GM12891 (cell line): ENCODE results near the gene PLXNC1.

Source experiments
- DNase-seq: peaks from one replicate; pipeline ENCODE4 v3.0.0; 2011; ENCODE audit warnings: low spot score; ENCODE audit not compliant: insufficient read length
- FAIRE-seq: peaks from 2 replicates; lab custom pipeline; 2011; peaks lifted over from hg19 to GRCh38; lab: Jason Lieb, UNC
- PAX5 ChIP-seq: IDR thresholded peaks from 2 replicates; pipeline ENCODE4 v1.6.1; 2011; ENCODE audit warnings: low read length, moderate library complexity, mild to moderate bottlenecking; ENCODE audit not compliant: insufficient read depth, severe bottlenecking
- POLR2A ChIP-seq: IDR thresholded peaks from 2 replicates; pipeline ENCODE4 v1.6.1; 2011; ENCODE audit warnings: low read depth, low read length, control low read depth
- POLR2AphosphoS5 ChIP-seq: IDR thresholded peaks from 2 replicates; pipeline ENCODE4 v1.6.1; 2011; ENCODE audit warnings: low read depth, low read length, control low read depth
- POU2F2 ChIP-seq: IDR thresholded peaks from 2 replicates; pipeline ENCODE4 v1.6.1; 2011; ENCODE audit warnings: low read depth, mild to moderate bottlenecking, control low read depth, low read length, moderate library complexity
- SPI1 ChIP-seq: IDR thresholded peaks from 2 replicates; pipeline ENCODE4 v1.6.1; 2011; ENCODE audit warnings: low read depth, low read length, control low read depth
- TAF1 ChIP-seq: IDR thresholded peaks from 2 replicates; pipeline ENCODE4 v1.6.1; 2011; ENCODE audit warnings: low read depth, low read length, control low read depth

Gene PLXNC1

DNA sequence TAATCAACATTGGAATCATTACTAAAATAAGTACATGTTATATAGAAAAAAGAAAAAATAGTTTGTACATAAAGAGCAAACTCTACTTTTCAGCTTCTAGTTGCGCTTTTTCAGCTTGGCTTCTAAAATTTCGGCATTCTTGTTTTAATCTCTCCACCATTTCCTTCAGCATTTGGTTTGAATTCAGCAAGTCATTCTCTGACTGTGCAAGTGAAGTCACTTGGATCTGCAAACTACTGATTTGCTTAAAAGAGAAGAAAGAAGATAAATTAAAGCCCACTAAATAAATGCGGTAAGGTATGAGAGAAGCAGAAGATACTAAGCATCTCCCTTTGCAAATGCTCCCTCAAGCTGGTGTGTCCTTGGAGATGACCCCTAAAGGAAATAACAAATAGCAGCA lies 185.0 kb downstream of the PLXNC1 start:
- FAIRE-seq (no peak), DNase-seq (no peak)
- no peak for TF ChIP-seq TAF1
- TF ChIP-seq POLR2AphosphoS5: no peak
- TF ChIP-seq PAX5: no peak
- no peak for TF ChIP-seq SPI1
- TF ChIP-seq POLR2A: no peak
- TF ChIP-seq POU2F2: no peak

DNA sequence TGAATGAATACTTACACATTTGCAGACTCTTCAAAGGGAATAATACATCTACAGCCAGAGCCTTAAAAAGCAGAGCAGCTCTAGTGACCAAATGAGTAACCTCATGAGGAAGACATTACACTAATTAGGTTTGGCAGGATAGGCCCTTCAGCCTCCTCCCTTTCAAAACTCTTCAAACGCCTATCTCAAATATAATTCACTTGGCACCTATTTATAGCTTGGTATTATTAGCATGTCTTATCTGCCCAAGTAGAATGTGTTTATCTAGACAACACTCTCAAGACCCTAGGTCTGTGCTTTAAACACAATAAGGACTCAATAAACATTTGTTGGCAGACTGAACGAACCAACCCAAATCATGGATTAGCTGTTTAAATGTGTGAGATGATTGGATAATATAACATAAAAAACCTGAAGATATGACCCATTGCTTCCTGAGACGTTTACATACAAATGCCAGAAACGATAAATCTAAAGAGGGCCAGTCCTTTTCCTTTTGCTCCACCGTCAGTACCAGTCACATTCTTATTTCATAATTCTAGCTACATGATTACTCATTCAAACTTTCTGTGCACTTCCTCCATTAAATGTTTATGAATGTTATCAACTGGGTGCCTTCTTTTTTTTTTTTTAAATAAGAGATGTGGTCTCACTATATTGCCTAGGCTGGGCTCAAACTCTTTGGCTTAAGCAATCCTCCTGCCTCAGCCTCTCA lies 188.0 kb downstream of the PLXNC1 start:
- peak; percentile 26 for FAIRE-seq
- TF ChIP-seq POLR2A (no peak), POU2F2 (no peak), POLR2AphosphoS5 (no peak), SPI1 (no peak), TAF1 (no peak), PAX5 (no peak)
- DNase-seq: no peak

- TF ChIP-seq SPI1: no peak
- TF ChIP-seq POLR2A: no peak
- TF ChIP-seq POU2F2: no peak
- no peak for TF ChIP-seq PAX5
- TF ChIP-seq POLR2AphosphoS5: no peak
- TF ChIP-seq TAF1: no peak
- no peak for DNase-seq
Measured at GRCh38 chr12:94338006-94338794, 189.8 kb downstream of the PLXNC1 start.

GRCh38 chr12:94340573-94340972 lies 192.2 kb downstream of the PLXNC1 start:
- DNase-seq: no peak
- FAIRE-seq: no peak
- TF ChIP-seq PAX5: no peak
- no peak for TF ChIP-seq POLR2A
- no peak for TF ChIP-seq TAF1
- TF ChIP-seq SPI1: no peak
- TF ChIP-seq POLR2AphosphoS5: no peak
- no peak for TF ChIP-seq POU2F2

More at GRCh38 chr12:94338006-94338794, 189.8 kb downstream of the PLXNC1 start:
- no peak for FAIRE-seq

DNA sequence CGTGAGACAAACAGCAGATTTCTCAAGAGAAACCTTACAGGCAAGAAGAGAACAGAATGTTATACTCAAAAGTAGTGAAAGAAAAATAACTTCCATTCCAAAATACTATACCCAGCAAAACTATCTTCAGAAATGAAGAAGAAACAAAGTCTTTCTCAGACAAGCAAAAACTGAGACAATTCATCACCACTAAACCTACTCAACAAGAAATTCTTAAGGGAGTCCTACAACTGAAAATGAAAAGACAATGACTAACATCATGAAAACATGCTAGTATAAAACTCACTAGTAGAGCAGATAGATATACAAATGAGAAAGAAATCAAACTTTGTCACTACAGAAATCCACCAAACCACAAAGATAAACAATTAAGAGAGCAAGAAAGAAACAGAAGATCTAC lies 204.8 kb downstream of the PLXNC1 start:
- FAIRE-seq: no peak
- TF ChIP-seq POLR2A: no peak
- no peak for TF ChIP-seq PAX5
- TF ChIP-seq SPI1: no peak
- TF ChIP-seq POLR2AphosphoS5: no peak
- TF ChIP-seq TAF1: no peak
- no peak for TF ChIP-seq POU2F2
- DNase-seq: no peak
